ENCODE data around the gene PAXX.

Gene PAXX

GRCh38 chr9:136982232-136983051 lies 9.8 kb upstream of the PAXX start, which contains the start of gene LCNL1:
TSS of gene LCNL1 (plus strand) at chr9:136982993. CDS start at chr9:136983587, 594 bp downstream.
- DNase-seq (ENCODE audit: low read depth in 2 of 2): no peak

GRCh38 chr9:136983167-136983566 lies 9.1 kb upstream of the PAXX start:
- no peak for DNase-seq (ENCODE audit: low read depth in 2 of 2)

GRCh38 chr9:136983656-136984314 lies 8.4 kb upstream of the PAXX start:
- DNase-seq (ENCODE audit: low read depth in 2 of 2): no peak

DNA sequence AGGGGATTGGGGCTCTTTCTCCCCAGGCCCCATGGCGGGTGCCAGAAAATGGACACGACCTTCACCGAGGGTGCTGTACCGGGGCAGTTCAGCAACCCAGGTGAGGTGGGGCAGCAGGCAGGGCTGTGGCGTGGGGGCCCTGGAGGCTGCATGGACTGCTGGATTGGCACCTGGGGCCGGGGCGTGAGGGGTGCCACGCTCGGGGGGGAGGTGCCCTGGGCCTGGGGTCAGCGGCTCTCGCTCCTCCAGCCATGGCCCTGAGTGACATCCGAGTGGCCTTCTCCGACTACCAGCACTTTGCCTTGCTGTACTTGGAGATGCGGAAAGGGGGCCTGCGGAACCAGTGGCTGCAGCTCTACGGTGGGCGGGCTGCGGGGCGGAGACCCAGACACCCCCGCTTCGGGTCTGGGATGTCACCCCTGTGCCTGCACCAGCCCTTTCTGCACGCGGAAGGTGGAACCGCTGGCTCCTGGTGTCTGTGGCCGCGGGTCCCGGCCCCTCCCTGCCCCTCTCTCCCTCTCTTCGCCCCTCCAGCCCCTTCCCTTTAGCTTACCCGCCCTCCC lies 7.7 kb upstream of the PAXX start:
- DNase-seq (ENCODE audit: low read depth in 2 of 2): no peak

- no peak for DNase-seq (ENCODE audit: low read depth in 2 of 2)
Observed at GRCh38 chr9:136985027-136985602, 7.1 kb upstream of the PAXX start.

DNA sequence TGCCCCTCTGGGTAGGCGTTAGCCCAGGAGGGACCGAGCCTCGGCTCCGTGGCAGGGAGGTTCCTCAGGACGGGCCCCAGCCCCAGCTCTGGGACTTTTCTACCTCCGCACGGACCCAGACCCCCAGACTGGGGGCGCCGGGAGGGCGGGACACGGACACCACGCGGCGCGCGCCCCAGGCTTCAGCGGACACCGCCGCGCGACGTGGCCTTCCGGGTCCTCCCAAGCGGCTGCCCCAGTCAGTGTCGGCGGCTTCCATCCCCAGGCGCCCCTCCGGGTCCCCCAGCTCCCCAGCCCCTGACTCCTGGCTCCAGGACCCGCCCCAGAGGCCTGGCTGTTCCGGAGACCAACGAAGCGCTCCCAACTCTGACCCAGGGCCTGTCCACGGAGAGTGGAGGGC lies 6.4 kb upstream of the PAXX start:
- DNase-seq (ENCODE audit: low read depth in 2 of 2): no peak

GRCh38 chr9:136988872-136989271 lies 3.4 kb upstream of the PAXX start:
- DNase-seq (ENCODE audit: low read depth in 2 of 2): no peak

DNA sequence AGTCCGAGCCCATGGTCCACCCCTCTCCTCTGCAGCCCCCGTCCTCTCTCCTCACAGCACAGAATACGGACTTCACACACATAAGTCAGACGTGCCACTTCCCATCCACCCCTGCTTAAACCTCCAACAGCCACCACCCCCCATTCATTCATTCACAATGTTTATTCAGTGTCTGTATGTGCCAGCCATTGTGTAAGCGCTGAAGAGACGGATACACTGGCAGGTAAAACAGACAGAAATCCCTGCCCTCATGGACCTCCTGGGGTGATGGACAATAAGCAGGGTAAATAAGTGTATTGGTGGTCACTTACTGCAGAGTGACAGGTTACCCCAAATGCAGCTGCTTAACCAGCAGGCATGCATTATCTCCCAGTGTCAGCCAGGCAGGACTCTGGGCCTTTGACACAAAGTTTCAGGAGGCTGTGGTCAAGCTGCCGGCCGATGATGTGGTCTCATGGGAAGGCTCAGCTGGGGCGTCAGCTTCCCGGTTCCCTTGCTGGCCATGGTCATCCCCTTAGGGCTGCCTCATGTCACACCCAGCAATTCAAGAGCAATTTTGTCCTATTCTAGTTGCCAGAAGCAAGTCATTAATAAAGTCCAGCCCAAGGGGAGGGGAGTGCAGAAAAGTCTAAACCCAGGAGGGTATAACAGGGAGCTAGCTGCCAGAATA lies 1.8 kb upstream of the PAXX start:
- no peak for DNase-seq (ENCODE audit: low read depth in 2 of 2)

DNA sequence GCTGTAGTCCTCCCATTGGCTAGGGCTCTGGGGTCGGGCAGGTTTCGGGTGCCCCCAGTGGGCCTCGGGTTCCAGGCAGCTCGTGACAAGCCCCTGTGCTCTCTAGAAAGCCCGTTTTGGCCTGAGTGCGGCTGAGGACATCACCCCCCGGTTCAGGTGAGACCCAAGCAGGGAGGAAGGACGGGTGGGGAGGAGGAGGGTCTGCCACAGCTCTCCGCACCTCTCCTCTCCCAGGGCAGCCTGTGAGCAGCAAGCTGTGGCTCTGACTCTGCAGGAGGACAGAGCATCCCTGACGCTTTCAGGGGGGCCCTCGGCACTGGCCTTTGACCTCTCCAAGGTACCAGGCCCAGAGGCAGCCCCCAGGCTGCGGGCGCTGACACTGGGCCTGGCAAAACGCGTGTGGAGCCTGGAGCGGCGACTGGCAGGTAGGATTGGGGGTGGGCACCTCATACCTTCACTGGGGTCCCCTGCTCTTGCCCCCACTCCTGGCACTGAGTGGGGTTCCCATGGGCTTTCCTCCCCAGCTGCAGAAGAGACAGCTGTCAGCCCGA lies 672 bp downstream of the PAXX start:
- DNase-seq (ENCODE audit: low read depth in 2 of 2): no peak

DNA sequence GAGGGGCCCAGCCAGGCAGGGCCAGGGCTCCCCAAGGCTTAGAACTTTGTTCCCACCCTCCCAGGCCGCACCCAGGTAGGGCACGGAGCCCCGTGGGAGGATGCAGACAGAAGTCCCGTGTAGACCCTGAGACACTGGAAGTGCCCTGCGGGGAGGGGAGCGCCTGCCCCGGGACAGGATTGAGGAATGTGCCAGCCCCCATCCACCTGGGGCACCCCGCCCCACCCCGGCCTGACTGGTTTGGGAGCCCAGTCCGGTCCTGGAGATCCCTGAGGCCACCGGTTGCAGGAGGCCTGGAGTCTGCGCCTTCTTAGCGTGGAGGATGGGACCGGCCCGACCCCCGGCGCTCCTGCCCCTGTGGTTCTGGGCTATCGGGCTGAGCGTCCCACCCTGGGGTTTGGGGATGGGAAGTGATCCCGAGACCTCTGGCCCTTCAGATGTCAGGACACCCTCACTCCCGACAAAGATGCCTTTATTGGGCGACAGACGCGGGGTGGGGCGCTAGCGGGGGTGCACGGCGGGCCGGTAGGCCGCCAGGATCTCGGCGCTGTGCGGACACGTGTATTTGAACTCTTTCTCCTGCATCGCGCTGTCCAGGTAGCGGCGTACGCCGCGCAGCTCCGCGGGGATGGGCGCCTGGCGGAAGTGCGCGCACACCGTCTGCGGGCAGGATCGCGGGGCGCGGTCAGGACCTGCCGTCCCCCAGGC lies 2.1 kb downstream of the PAXX start:
- no peak for DNase-seq (ENCODE audit: low read depth in 2 of 2)

DNA sequence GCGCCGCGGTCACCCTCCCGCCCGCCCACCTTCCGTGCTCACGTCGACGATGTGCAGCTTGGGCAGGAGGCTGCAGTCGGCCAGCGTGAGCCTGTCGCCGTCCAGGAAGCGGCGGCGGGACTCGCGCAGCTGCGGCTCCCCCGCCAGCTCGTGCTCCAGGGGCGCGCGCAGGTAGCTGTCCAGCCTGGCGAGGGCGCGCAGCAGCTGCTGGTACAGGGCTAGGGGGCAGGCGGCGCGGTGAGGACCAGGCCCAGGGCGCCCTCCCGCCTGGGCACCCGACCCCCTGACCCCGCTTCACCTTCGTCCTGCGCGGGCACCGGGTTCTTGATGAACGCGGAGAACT lies 2.6 kb downstream of the PAXX start:
- DNase-seq (ENCODE audit: low read depth in 2 of 2): no peak

DNA sequence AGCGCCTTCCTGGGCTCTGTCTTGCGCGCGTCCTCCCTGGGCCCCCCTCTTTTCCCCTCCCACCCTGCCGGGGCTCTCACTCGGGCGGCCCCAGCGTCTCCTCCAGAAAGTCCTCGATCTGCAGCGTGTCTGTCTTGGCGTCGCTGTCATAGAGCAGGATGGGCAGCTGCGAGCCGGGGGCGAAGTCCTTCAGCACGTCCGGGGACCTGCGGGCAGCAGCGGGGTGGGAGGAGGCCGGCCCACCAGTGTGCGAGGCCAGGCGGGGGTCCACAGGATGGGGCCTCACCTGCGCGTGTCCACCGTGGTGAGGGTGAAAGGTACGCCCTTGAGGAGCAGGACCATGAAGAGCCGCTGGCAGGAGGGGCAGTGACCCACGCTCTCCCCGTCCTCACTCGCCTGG lies 3.1 kb downstream of the PAXX start:
- DNase-seq (ENCODE audit: low read depth in 2 of 2): no peak

- no peak for DNase-seq (ENCODE audit: low read depth in 2 of 2)
Observed at GRCh38 chr9:136995772-136996311, 3.6 kb downstream of the PAXX start.

DNA sequence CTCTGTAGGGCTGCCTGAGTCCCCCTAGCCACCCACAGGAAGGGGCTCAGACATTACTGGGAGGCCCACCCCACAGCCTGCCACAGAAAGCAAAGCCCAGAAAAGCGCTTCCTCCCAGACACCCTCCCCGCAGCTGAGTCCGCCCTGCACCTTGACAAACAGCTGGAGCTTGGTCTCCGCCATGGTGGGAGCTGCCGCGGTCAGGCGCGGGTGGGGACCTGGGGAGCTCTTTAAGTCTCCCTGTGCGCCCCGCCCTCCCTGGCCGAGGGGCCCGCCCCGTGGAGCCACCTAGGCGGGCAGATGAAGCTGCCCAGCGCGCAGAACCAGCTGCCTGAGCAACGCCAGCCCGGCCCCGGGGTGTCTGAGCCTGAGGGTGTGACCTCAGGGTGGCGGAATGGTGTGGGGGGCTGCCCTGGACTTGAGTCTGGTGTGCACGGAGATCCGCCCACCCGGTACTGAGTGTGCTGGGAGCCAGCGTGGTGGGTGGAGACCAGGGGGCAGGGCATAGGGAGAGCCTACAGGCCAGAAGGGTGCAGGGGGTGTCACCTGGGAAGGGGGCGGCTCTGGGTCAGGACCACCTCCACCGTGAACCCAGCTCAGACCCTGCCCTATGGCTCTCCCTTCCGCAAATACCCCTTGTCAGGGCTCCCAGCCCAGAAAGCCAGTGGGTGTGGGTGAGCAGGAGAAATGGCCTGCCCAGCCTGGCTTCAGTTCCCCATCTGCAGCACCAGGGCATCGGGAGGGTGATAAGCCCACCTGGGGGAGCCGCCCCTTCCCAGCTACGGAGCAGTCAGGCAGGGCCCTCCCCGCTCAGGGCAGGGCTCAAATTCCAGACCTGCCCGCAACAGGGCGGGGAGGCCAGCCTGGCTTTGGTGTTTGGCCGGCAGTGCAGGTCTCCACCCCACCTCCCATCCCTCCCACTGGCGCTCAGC lies 4.4 kb downstream of the PAXX start, which contains the start of gene CLIC3:
Gene CLIC3 (minus strand): TSS at position 208 of the 932 bp plus-strand sequence. CDS start 25 bp downstream, at position 183.
- DNase-seq (ENCODE audit: low read depth in 2 of 2): peak in 1 of 2 donors; percentile 24

DNA sequence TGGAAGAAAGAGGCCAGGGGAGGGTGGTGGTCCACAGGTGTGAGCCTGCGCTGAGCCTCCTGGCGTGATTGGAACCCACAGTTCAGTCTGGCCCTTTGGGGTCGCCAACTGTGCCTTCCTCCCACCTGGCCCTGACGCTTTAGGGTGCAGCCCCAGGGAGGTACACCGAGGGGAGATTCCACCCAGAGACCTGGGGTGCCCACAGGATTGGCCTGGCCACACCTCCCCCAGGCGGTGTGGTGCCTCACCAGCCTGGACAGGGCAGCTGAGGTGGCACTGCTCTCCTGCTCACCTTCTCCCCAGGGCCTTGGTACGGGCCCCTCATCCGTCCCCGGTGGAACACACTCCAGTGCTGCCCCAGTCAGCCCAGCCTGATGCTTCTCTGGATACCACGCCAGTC lies 5.1 kb downstream of the PAXX start:
- DNase-seq (ENCODE audit: low read depth in 2 of 2): no peak

- no peak for DNase-seq (ENCODE audit: low read depth in 2 of 2)
Observed at GRCh38 chr9:136997830-136998234, 5.6 kb downstream of the PAXX start.

DNA sequence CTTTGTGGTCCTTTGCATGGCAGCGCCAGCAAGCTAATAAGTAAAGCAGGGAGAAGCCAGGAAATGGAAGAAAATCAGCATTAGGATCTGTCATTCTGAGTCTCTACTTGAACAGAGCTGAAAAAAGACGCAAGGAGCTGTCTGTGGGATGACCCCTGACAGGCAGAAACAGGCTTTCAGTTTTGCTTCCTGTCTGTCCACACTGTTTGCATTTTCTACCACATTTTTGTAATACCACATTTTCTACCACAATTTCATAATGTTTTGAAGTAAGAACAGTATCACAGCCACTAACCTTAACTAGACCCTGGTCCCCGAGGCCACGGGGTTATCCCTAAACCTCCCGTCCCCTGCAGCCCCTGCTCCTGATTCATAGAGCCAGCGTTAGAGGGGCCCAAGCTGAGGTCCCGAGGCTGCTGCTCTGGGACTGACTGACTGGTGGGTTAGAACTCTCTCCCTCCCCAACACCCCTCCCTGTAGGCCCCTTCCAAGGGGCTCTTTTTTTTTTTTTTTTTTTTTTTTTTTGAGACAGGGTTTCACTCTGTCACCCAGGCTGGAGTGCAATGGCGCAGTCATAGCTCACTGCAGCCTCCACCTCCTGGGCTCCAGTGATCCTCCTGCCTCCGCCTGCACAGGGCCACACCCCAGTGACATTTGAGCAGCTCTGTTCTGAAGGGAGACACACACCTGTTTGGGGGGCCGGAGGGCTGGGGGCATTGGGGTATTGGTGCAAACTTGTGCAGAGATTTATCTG lies 8.1 kb downstream of the PAXX start:
- DNase-seq (ENCODE audit: low read depth in 2 of 2): peak in 1 of 2 donors; percentile 47

DNA sequence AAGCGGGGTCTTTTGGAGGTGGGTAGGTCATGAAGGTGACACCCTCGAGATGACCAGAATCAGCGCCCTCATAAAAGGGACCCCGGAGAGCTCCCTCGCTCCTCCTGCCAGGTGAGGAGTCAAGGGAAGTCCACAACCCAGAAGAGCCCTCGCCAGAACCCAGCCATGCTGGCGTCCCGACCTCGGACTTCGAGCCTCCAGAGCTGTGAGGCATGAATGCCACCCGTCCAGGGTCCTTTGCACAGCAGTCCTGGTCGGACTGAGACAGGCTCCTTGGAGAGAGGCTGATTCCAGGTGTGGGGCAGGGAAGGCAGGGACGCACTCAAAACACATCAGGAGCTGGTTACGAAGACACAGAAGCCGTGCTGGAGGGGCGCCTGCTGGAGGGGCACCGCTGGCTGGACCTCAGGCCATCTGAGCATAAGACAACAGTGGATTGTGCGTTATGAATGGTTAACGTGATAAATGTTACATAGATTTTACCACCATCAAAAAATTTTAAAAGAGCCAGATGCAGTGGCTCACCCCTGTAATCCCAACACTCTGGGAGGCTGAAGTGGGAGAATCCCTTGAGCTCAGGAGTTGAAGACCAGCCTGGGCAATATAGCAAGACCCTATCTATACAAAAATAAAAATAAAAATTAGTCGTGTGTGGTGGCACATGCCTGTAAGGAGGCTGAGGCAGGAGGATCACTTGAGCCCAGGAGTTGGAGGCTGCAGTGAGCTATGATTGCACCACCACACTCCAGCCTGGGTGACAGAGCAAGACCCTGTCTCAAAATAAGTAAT lies 9.8 kb downstream of the PAXX start:
- DNase-seq (ENCODE audit: low read depth in 2 of 2): no peak

Data from stimulated activated CD8-positive, alpha-beta memory T cell treated with anti-CD3 and anti-CD28 coated beads, Interleukin-15, amount 100 ng/mL, for 48 hours (primary cell).